ENCODE results near the gene GTF2IRD1.
"Not testable (repeated sequence)": the region's sequence is repeated elsewhere in the genome, so short reads cannot be mapped to it uniquely, and the experiment has no call there.

GRCh38 chr7:74430409-74430808 lies 23.3 kb upstream of the GTF2IRD1 start:
- not testable (repeated sequence) for TF ChIP-seq CTCF, POLR2A (IDR thresholded peaks at IDR 0.05)

All from testis (tissue), 2 donors.